HG03575 (cell line): ENCODE results near the gene USP17L30.
"Not testable (repeated sequence)": the region's sequence is repeated elsewhere in the genome, so short reads cannot be mapped to it uniquely, and the experiment has no call there.

ENCODE experiments used
- ATAC-seq: cut with Tn5 transposase; IDR thresholded peaks from one replicate; pipeline ENCODE4 v1.9.1; 2021; ENCODE audit not compliant: unreplicated experiment, insufficient number of reproducible peaks, low FRiP score; ENCODE audit errors: extremely low read depth

The USP17L30 gene, protein sequence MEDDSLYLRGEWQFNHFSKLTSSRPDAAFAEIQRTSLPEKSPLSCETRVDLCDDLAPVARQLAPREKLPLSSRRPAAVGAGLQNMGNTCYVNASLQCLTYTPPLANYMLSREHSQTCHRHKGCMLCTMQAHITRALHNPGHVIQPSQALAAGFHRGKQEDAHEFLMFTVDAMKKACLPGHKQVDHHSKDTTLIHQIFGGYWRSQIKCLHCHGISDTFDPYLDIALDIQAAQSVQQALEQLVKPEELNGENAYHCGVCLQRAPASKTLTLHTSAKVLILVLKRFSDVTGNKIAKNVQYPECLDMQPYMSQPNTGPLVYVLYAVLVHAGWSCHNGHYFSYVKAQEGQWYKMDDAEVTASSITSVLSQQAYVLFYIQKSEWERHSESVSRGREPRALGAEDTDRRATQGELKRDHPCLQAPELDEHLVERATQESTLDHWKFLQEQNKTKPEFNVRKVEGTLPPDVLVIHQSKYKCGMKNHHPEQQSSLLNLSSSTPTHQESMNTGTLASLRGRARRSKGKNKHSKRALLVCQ

DNA sequence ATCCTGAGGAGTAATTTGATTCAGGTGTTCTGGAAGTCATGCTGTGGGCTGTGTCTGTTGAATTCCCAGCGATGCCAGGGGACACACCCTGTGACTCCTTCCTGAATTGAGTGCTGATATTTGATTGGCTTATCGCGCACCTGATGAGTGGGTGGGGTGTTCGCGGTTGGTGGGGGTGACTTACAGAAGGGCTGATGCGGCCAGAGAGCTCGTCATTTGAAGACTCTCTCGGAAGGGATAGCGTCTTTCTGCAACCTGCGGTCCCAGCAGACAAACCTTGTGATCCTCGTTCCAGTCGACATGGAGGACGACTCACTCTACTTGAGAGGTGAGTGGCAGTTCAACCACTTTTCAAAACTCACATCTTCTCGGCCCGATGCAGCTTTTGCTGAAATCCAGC, at the start of gene USP17L30:
Gene USP17L30 (plus strand): TSS at position 301 of the 400 bp plus-strand sequence. CDS start 0 bp downstream, at position 301.
- ATAC-seq = not testable (repeated sequence)

- not testable (repeated sequence) for ATAC-seq
These were observed 38.7 kb upstream of the USP17L30 start for GRCh38 chr4:9324191-9324590.

GRCh38 chr4:9324865-9325264, 38.1 kb upstream of the USP17L30 start, which contains the start of gene USP17L24:
Gene USP17L24 (plus strand): TSS chr4:9325165. CDS start chr4:9325165, 0 bp downstream.
- ATAC-seq = not testable (repeated sequence)

DNA sequence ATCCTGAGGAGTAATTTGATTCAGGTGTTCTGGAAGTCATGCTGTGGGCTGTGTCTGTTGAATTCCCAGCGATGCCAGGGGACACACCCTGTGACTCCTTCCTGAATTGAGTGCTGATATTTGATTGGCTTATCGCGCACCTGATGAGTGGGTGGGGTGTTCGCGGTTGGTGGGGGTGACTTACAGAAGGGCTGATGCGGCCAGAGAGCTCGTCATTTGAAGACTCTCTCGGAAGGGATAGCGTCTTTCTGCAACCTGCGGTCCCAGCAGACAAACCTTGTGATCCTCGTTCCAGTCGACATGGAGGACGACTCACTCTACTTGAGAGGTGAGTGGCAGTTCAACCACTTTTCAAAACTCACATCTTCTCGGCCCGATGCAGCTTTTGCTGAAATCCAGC, 33.3 kb upstream of the USP17L30 start, which contains the start of gene USP17L25:
Gene USP17L25 (plus strand): TSS at position 301 of the 400 bp plus-strand sequence. CDS start 0 bp downstream, at position 301.
- ATAC-seq = not testable (repeated sequence)

DNA sequence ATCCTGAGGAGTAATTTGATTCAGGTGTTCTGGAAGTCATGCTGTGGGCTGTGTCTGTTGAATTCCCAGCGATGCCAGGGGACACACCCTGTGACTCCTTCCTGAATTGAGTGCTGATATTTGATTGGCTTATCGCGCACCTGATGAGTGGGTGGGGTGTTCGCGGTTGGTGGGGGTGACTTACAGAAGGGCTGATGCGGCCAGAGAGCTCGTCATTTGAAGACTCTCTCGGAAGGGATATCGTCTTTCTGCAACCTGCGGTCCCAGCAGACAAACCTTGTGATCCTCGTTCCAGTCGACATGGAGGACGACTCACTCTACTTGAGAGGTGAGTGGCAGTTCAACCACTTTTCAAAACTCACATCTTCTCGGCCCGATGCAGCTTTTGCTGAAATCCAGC, 28.6 kb upstream of the USP17L30 start, which contains the start of gene USP17L26:
Gene USP17L26 (plus strand): TSS at position 301 of the 400 bp plus-strand sequence. CDS start 0 bp downstream, at position 301.
- ATAC-seq = not testable (repeated sequence)

DNA sequence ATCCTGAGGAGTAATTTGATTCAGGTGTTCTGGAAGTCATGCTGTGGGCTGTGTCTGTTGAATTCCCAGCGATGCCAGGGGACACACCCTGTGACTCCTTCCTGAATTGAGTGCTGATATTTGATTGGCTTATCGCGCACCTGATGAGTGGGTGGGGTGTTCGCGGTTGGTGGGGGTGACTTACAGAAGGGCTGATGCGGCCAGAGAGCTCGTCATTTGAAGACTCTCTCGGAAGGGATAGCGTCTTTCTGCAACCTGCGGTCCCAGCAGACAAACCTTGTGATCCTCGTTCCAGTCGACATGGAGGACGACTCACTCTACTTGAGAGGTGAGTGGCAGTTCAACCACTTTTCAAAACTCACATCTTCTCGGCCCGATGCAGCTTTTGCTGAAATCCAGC, 23.8 kb upstream of the USP17L30 start, which contains the start of gene USP17L5:
Gene USP17L5 (plus strand): TSS at position 301 of the 400 bp plus-strand sequence. CDS start 0 bp downstream, at position 301.
- not testable (repeated sequence) for ATAC-seq

- not testable (repeated sequence) for ATAC-seq
These were observed 19.1 kb upstream of the USP17L30 start, which contains the start of gene USP17L27 for GRCh38 chr4:9343848-9344247. Gene USP17L27 (plus strand): TSS chr4:9344148. CDS start chr4:9344148, 0 bp downstream.

DNA sequence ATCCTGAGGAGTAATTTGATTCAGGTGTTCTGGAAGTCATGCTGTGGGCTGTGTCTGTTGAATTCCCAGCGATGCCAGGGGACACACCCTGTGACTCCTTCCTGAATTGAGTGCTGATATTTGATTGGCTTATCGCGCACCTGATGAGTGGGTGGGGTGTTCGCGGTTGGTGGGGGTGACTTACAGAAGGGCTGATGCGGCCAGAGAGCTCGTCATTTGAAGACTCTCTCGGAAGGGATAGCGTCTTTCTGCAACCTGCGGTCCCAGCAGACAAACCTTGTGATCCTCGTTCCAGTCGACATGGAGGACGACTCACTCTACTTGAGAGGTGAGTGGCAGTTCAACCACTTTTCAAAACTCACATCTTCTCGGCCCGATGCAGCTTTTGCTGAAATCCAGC, 14.3 kb upstream of the USP17L30 start, which contains the start of gene USP17L28:
Gene USP17L28 (plus strand): TSS at position 301 of the 400 bp plus-strand sequence. CDS start 0 bp downstream, at position 301.
- ATAC-seq = not testable (repeated sequence)

- not testable (repeated sequence) for ATAC-seq
These were observed 12.1 kb upstream of the USP17L30 start for GRCh38 chr4:9350866-9351265.

DNA sequence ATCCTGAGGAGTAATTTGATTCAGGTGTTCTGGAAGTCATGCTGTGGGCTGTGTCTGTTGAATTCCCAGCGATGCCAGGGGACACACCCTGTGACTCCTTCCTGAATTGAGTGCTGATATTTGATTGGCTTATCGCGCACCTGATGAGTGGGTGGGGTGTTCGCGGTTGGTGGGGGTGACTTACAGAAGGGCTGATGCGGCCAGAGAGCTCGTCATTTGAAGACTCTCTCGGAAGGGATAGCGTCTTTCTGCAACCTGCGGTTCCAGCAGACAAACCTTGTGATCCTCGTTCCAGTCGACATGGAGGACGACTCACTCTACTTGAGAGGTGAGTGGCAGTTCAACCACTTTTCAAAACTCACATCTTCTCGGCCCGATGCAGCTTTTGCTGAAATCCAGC, 9.6 kb upstream of the USP17L30 start, which contains the start of gene USP17L29:
Gene USP17L29 (plus strand): TSS at position 301 of the 400 bp plus-strand sequence. CDS start 0 bp downstream, at position 301.
- not testable (repeated sequence) for ATAC-seq

DNA sequence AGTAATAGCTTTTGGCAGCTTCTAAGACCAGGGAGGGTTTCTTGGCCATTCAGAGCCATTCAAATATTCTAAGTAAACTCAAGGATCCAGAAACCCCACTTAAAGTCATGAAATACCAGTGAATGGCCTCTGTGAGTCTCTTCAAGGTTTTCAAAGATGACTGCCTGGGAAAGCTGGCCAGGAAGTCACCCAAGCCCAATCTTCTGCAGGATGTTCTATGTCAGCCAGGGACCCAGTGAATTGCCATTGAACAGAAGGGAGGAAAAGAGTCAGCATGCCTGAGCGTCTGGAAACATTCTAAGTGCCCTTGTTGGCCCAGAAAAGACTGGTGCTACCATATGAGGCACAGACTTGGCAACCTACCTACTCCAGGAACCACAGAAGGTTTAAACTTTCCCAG, 17.0 kb downstream of the USP17L30 start:
- not testable (repeated sequence) for ATAC-seq

- not testable (repeated sequence) for ATAC-seq
These were observed 18.1 kb downstream of the USP17L30 start for GRCh38 chr4:9381012-9381534.

DNA sequence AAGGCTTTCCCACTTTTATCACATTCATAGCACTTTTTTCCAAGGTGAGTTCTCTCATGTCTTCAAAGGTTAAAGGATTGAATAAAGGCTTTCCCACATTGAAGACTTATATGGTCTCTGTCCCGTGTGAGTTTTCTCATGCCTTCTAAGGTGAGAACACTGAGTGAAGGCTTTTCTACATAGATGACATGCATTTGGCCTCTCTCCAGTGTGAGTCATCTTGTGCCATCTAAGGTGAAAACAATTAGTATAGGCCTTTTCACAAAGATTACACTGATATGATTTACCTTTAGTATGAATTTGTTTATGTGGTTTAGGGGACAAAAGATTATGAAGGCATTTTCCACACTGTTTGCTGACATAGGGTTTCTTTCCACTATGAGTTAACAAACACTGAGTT, 21.2 kb downstream of the USP17L30 start:
- ATAC-seq = no peak

DNA sequence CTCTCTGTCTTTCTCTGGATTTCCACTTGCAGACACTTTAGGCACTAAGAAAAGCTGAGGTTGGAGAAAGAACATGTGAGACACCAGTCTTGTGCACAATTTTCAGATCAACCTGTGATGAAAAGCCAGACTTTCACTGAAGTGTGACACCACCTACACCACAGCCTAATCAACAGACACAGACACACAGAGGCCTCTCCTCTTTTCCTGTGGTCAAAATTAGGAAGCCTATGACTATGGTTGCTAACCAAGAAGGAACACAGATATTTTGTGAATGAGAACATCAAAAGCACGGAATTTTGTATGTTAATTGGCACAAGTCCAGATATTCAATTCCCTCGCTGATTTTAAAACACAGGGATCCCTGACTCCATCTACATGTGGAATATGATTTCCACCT, 26.1 kb downstream of the USP17L30 start:
- ATAC-seq = not testable (repeated sequence)

GRCh38 chr4:9405774-9406173, 42.8 kb downstream of the USP17L30 start:
- not testable (repeated sequence) for ATAC-seq

DNA sequence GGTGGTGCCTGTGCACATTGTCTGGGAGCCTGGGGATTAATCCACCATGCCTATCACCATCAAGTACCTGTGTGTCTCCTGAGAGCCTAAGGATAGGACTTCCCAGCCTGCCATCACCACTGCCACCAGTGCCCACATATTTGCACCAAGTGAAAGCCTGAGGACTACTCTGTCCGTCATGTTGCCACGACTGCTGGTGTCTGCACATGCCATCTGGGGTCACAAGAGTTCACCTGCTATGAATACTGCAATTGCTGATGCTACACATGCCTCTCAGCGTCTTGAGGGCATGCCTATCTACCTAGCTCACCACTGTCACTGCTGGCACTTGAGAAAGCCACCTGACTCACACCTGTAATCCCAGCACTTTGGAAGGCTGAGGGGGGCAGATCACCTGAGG, 43.6 kb downstream of the USP17L30 start:
- not testable (repeated sequence) for ATAC-seq

GRCh38 chr4:9409793-9410192, 46.9 kb downstream of the USP17L30 start:
- no peak for ATAC-seq
